ENCODE results near the gene ATP11A. TPM values are rescaled to one million over a fixed set of nuclear protein-coding genes. Genes with fewer than 3 reads are reported as not detected.
"Not testable (repeated sequence)": the region's sequence is repeated elsewhere in the genome, so short reads cannot be mapped to it uniquely, and the experiment has no call there.

Gene ATP11A
- total RNA-seq, 1 experiment from 2014 or later, result 5.9 TPM

DNA sequence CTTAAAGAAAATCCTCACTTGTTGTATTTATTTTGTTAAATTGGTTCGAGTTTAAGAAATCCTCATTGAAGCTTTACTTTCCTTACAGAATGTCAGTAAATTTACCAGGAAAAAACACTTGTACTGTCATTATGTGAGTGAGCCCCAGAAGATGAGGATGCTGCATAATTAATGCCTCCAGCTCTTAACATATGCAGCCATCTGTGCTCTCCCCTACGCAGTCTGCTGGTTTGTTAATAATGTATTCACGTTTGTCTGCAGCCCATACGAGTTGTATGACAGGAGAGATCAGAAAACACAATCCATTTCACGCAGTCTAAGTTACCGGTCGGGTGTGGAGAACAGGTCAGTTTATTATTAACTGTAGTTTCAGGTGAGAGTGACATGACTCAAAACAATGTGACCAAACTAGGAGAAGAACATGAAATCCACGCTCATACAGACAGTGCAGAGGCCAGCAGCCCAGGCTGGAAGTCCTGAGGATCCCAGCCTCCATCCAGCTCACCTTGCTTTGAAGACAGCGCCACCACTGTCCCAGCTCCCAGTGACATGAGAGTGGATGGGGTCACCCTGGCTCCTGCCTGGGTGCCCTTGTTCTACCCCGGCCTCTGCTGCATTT is 19.8 kb upstream of the ATP11A start:
- DNase-seq (ENCODE audit: extremely low read depth, low read depth), result no peak

DNA sequence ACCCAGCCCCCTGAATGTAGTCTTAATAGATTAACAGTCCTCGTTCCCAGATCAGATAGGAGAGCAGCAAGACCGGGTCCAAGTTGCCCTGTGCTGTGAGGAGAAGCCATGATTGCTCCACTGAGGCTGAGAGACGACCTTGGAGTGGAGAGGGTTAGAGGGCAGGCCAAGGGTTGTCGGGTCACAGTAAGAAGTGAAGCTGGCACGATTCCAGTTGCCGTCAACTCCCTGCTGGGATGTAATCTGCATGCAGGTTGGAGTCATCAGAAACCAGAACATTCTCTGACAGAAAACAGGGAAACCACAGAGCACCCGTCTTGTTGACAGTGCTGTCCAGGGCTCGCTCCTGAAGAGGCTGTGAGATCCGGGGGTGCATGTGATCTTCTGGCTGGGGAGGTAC is 19.0 kb upstream of the ATP11A start:
- no peak for DNase-seq (ENCODE audit: extremely low read depth, low read depth)

DNA sequence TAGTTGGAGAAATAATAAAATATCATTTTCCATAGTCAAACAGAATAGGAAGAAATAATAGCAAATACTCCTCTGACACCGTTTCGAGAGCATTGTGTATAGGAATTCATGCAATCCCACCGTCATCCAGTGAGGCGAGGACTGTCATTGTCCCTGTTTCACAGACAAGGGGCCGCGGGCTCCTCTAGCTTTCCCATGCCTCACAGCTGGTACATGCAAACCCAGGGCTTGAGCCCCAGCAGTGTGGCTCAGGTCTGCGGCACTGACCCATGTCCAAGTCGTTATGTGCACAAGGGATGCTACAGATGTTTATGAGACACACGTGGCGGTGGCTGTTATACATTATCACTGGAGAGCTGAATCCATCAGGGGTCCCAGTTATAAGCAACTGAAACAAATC is 18.5 kb upstream of the ATP11A start:
- DNase-seq (ENCODE audit: extremely low read depth, low read depth), result no peak

DNA sequence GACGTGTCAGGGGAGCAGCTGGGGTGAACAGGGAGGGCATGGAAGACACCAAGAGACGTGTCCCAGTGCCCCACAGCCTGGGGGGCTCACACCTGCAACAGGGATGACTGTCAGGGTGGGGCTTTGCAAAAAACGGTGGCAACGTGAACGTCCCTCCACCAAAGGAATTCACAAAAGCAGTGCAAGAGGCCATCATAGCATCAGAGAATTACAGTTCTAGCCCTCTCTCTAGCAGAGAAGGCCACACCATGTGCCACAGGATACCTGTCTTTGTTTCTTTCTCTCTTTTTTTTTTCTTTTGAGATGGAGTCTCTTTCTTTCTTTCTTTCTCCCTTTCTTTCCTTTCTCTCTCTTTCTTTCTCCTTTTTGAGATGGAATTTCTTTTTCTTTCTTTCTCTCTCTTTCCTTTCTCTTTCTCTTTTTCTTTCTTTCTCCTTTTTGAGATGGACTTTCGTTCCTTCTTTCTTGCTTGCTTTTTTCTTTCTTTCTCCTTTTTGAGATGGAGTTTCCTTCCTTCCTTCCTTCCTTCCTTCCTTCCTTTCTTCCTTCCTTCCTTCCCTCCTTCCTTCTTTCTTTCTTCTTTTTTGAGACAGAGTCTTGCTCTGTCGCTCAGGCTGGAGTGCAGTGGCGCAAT is 17.1 kb upstream of the ATP11A start:
- DNase-seq (ENCODE audit: extremely low read depth, low read depth), result no peak

DNA sequence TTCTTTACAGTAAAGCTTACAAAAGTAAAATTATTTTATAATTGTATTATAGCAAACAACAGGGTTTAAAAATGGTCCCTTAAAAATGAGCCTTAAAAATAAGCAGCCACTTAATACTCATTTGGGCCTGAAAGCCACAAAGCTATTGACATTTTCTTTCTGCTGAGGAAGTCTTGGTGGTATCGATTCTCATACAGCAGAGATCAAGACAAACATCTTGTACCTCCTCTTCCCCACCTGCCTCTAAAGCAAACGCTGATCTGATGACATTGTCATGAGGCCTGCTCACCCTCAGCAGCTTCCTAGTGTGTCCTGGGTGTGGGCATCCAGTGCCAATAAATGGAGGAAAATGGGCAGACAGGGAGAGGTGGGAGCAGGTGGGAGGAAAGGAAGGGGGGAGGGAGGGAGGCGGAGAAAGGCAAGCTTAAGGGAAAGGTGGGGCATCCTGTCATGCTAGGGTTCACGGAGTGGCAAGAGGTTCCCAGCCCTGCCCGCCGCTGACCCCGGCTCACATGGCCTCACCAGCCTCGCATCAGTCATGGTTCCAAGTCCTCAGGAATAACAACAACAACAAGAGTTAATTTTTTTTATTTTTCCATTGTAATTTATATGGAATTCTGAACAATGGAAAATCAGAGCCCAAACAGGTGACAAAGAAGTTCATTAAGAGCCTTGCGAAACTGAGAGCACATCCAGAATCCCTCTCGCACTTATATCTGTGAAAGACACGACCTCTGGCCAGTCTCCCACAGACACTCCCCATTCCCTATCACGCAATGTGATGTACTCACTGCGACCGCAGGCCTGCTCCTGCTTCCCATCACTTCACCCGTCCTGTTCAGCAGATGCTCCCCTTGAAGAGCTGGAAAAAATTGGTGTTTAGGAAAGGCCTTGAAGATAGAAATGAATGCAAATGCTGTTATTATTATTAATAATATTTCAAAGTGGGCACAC is 15.1 kb upstream of the ATP11A start:
- DNase-seq (ENCODE audit: extremely low read depth, low read depth), result no peak

DNA sequence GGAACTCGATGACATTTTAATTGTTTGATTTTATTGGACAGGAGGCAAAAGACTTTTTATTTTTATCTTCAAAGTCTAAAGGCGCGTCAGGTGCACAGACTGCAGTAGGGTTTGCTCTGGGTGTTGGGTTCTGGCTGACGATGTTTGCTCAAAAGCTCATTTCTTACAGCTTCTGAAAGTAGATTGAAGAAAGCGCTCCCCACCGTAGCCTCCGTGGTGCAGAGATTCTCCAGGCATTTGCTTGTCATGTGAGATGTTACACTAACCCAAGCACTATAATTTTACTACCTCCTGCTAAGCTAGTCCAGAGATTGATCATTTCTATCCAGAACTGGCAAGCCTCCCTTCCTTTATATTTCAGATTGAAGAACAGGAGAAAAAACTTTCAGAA is 14.5 kb upstream of the ATP11A start:
- no peak for DNase-seq (ENCODE audit: extremely low read depth, low read depth)

DNA sequence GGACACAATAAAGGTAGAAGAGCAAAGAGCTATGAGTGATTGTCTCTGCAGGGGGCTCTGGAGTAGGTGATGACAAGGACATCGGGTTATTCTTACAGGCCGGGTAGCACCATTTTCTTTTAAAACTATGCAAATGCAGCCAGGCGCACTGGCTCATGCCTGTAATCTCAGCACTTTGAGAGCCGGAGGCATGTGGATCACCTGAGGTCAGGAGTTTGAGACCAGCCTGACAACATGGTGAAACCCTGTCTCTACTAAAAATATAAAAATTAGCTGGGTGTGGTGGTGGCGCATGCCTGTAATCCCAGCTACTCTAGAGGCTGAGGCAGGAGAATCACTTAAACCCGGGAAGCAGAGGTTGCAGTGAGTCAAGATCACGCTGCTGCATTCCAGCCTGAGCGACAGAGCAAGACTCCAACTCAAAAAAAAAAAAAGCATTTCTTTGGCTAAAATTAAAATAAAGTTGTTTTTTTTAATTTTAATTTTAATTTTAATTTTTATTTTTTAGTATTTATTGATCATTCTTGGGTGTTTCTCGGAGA is 12.3 kb upstream of the ATP11A start:
- not testable (repeated sequence) for DNase-seq (ENCODE audit: extremely low read depth, low read depth)

DNA sequence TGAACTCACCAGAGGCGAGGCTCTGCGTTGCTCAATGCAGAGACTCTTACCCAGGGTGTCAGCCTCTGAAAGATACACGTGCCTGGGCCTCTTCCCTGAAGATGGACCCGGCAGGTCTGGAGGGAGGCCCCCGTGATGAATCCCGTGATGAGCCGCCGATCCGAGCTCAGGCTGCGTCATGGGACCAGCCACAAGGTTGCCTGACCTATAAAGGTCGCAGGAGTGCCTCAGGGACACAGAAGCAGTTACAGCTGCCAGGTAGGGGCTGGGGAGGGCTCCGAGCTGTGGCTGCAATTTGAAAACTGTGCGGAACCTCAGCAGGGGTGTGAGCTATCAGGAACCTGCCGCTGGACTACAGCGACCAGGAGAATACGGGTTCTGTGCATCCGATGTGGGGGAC is 10.5 kb upstream of the ATP11A start:
- DNase-seq (ENCODE audit: extremely low read depth, low read depth), result no peak

DNA sequence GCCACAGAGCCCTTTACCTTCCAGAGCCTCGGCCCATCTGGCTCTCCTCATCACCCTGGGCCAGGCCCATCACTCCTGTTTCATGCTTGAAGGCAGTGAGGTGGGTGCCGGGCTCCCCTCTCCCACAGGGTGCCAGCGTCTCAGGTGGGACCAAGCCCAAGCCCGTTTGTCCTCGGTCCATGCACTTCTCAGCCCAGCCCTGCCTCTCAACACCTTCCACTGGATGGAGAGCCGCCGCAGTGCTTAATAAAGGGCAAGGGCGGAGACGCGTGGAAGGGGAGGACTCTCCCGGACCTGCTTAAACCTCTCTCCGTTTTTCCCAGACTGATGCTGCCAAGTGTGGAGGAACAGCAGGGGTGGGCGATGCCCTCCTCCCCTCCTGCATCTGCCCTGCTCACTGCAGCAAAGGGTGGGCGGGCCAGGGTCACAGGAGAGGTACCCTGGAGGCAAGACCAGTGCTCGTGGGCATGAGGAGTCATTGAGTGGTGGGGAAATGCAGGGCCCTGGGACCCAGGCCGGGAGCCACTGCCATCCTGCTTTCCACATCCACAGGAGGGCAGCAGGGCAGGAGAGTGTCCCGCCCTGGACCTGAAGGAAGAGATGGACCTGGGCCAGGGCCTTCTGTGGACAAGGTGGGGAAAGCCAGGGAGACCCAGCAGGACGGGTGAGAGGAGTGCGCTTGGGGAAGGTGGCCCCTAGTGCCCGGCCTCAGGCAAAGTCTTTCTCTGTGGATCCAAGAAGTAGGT is 9.7 kb upstream of the ATP11A start:
- no peak for DNase-seq (ENCODE audit: extremely low read depth, low read depth)

DNA sequence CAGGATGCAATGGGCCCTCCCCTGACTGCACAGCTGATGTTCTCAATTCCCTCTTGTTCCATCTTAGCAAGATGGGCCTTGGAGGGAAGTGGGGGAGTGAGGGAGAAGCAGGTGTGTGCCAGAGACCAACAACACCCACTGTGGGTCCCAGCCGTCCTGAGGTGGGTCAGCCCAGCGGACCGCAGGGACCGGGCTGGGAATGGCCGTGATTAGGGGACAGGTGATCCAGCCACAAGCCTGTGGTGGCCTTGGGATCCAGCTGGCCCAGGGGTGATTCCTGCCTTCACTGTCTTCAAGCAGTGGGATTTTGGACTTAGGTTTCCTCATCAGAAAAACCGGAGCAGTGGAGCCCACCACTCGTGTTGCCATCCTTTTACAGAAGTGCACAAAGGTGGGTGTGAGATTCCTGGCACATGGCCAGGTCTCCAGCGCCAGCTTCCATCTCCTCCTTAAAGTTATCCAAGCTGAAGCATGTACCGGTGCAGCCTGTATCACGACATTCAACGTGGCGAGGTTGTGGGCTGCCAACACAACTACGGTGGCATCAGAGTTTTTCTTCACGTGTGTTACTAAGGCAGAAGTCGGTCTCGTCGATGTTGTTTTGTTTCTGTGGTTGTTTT is 9.0 kb upstream of the ATP11A start:
- DNase-seq (ENCODE audit: extremely low read depth, low read depth), result no peak

DNA sequence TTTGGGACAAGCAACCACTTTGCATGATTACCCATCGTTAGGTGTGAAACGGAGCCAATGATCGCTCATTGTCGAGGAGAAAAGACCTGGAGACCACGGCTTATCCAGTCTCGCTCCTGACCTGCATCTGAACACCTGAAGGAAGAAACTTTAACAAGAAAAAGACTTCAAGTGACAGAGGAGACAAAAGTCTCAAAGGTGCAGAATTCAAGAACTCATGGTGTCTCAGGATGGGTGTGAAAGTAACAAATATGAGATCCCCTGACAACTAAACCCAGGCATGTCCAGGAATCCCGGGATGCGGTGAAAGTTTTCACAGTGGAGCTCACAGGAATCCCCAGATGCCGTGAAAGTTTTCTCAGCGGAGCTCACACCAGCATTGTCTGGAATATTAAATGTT is 6.3 kb upstream of the ATP11A start:
- DNase-seq (ENCODE audit: extremely low read depth, low read depth), result no peak

DNA sequence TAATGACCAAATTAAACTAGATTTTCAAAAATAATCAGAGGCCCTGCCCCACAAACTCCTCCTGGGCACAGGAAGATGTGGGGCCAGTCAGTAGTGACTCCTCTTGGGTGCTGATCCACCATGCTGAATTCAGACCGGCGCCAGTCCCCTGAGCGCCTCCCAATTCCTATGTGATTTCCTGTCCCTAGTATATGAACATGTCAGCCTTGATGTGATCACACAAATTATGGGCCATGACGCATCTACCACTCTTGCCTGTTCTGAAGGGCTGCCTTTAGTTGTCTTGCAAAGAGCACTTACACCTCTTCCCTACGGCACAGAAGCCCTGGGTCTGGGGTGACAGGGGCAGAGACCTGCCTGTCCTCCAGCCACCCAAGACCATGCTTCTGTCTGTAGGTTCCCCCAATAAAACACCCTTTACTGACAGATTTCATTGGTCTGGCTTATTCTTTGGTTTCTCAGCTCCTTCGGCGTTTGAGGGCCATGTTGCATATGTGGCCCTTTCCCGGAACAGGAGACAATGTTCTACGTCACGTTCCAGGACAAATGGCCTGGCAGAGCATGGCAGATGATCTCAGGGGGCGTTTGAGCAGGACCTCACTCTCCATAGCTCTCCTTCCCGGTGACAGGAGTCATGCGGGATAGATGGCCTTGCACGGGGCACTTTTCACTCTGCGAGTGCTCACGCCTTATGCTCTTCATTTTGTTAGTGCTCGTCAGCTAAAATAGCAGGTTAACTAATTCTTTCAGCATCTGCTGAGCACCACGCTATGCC is 5.6 kb upstream of the ATP11A start:
- DNase-seq (ENCODE audit: extremely low read depth, low read depth), result no peak

DNA sequence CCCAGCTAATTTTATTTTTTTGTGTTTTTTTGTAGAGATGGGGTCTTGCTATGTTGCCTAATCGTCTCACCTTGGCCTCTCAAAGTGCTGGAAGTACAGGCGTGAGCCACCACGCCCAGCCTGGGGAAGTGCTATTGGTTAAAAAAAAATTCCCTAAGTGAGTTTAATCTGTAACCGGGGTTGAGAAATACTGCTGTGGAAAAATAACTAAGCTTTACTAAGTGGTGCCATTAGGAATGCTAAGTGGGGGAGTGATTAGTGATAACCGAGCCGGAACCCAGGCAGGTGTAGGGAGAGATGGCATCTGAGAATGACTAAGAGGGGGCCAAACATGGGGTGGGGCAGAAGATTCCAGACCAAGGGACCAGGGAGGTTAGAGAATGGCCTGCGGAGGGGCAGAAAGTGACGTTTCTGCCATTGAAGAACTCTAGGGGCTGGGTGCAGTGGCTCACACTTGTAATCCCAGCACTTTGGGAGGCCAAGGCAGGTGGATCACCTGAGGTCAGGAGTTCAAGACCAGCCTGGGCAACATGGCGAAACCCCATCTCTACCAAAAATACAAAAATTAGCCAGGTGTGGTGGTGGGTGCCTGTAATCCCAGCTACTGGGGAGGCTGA is 4.5 kb upstream of the ATP11A start:
- not testable (repeated sequence) for DNase-seq (ENCODE audit: extremely low read depth, low read depth)

DNA sequence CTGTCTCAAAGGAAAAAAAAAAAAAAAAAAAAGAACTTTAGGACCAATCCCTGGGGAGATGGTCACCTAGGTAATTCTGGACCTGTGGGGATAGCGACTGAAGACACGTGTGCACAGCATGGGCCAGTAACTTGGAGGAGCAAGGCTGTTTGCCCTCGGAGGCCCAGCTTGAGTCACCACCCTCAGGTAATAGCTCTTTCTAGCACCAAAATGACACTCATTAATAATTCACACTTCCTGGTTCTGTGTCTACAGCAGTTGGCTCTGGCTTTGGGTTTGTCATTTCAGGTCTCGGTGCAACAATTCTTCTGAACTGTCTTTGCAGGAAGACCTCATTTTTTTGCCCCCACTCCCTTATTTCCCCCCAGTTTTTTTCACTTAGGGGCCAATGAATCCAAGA is 3.9 kb upstream of the ATP11A start:
- DNase-seq (ENCODE audit: extremely low read depth, low read depth), result no peak

DNA sequence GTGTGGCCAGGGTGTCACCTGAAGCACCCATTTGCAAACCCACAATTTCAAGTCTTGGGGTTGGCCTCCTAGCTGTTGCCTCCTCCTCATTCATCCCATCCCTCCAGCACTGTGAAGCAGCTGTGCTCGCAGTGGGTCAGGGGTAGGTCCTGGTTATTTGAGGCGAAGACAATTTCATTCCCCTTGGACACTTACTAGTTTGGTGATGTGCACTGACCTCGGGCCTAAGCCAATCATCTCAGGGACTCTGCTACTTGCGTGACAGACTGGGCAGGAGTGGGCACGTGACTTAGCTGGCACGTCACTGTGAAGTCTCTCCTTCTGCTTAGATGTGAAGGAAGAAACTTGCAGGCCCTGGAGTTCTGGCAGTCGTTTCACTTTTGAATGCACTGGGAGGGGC is 3.5 kb upstream of the ATP11A start:
- no peak for DNase-seq (ENCODE audit: extremely low read depth, low read depth)

DNA sequence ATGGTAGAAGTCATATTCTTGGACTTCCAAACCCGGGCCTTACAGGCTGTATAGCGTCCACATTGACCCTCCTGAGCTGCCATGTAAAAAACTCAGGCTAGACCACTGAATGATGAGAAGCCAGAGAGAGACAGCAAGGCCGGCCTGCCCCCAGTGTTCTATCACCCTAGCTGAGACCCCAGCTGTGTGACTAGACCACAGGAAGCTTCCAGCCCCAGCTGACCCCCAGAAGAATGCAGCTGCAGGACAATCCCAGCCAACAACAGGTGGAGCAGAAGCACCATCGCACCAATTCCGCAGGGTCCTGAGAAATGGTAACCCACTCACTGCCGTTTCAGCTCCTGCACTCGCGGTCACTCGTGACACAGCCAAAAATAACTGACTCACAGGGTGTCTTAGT is 2.9 kb upstream of the ATP11A start:
- DNase-seq (ENCODE audit: extremely low read depth, low read depth), result no peak

DNA sequence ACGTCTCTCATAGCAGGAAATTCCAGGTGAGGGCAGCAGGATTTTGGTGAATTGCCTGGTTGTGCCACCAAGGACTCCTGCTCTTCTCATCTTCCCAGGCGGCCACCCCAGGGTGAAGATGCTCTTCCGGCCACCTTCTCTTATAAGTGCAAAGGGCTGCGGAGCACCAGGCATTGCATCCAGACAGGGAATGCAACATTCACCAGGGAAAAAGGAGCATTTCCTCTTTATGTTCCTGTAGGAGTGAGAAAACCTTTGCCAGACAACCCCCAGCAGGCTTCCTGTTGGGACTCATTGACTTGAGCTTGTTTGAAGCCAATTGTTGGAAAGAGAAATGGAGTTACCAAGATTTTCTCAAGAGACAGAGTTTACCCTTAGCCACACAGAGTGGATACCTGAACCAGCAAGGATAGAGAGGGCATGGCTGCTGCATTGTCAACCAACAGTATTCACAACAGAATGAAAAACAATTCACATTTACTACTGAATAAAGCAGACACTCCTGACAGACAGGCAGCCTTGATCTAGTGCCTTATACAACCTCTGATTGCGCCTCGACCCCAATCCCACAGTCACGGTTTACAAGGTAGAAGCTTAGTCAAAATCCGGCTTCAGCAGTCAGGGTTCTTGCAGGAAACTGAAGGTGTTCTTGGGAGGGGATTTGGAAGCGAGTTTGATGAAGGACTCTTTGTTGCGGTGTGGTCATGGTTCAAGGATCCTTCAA is 1.8 kb upstream of the ATP11A start:
- no peak for DNase-seq (ENCODE audit: extremely low read depth, low read depth)

DNA sequence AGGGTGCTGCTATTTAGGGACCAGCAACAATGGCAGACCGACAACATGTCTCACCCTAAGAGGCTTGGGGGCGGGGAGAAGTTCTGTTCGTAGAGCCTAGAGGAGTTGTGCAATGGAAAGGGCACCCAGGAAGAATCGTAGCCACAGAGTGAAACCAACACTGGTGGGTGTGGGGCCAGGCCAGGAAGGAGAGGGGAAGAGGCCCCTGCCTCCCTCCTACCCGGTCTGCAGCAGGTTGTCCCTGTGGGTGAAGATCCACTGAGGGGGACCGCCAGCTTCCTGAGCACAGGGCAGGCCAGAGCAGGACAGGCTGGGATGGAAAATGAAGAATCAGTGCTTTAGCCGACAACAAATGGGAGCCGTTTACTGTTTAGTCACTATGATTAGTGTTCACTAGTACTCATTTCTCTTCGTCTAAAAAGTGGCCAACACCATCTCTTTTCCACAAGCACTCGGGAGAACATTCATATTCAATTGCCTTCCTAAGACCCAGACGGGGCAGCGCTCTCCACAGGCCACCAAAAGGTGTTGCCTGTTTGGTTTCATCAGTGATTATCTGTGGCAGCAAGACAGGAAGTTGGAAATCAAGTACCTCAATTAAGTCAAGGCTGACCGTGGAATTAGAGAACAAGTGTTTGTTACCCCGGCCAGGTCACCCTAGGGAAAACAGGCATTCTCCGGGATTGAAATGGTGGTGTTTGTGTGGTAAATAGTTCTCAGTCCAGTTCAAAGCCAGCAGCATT is 1.1 kb upstream of the ATP11A start:
- no peak for DNase-seq (ENCODE audit: extremely low read depth, low read depth)

Measured in NCI-H460 (cell line).